Gastroesophageal sphincter (tissue), 4 donors: Measurements from ENCODE around the gene HLA-DOB. TPM values are rescaled to one million over a fixed set of nuclear protein-coding genes. Genes with fewer than 3 reads are reported as not detected.
A peak's percentile ranks its signal among the peaks of the same experiment; 100 is the strongest.

Experiments
- ATAC-seq: fragments of 150-250 bp; one replicate; pipeline ENCODE4 v1.9.1; 2016; ENCODE audit warnings: mild to moderate bottlenecking, moderate library complexity
- H3K27ac ChIP-seq, 4 donors: fragments of 200-600 bp; sonication (generic) in 3 of 4; 1 replicate in 3 of 4; 2 replicates in 1 of 4; pipeline ENCODE4 v1.5.1; 2016 to 2019
- H3K27me3 ChIP-seq: fragments of 200-600 bp; sonication (generic); one replicate; pipeline ENCODE4 v1.5.1; 2019
- H3K36me3 ChIP-seq, 2 donors: fragments of 200-600 bp; sonication (generic); one replicate each; pipeline ENCODE4 v1.5.1; 2019; ENCODE audit warnings: control low read depth in 1 of 2
- H3K4me1 ChIP-seq, 3 donors: fragments of 200-600 bp; sonication (generic); 1 replicate in 2 of 3; 2 replicates in 1 of 3; pipeline ENCODE4 v1.5.1; 2016 to 2019; ENCODE audit warnings: control low read depth in 2 of 3
- H3K4me3 ChIP-seq, 2 donors: fragments of 200-600 bp; sonication (generic); one replicate each; pipeline ENCODE4 v1.5.1; 2019; ENCODE audit warnings: mild to moderate bottlenecking in 1 of 2, moderate library complexity in 1 of 2
- H3K9me3 ChIP-seq, 3 donors: fragments of 200-600 bp; sonication (generic); one replicate each; pipeline ENCODE4 v1.5.1; 2017 to 2019; ENCODE audit warnings: control low read depth in 2 of 3
- CTCF ChIP-seq, 4 experiments: fragments of 200-600 bp in 2 of 4; fragments of 450-650 bp in 2 of 4; sonication (generic) in 1 of 4; IDR thresholded peaks; one replicate each; pipeline ENCODE4 v1.5.1; 2017 to 2019; ENCODE audit warnings: antibody characterized with exemption in 4 of 4, mild to moderate bottlenecking in 2 of 4, moderate library complexity in 2 of 4
- EP300 ChIP-seq: sonication (generic); formaldehyde crosslinking; IDR thresholded peaks from one replicate; pipeline ENCODE4 v1.6.1; 2017; ENCODE audit warnings: antibody characterized with exemption, mild to moderate bottlenecking
- POLR2A ChIP-seq, 2 donors: fragments of 450-650 bp; IDR thresholded peaks; one replicate each; pipeline ENCODE4 v1.6.1; 2017; ENCODE audit warnings: antibody characterized with exemption in 2 of 2, mild to moderate bottlenecking in 2 of 2, moderate library complexity in 1 of 2
- POLR2AphosphoS5 ChIP-seq: sonication (generic); formaldehyde crosslinking; IDR thresholded peaks from one replicate; pipeline ENCODE4 v1.6.1; 2017; ENCODE audit warnings: antibody characterized with exemption
- WGBS, 2 donors: methylation state at CpG; one replicate each; pipeline ENCODE4 v1.1.5; 2018; ENCODE audit warnings: low coverage in 1 of 2; 5-methylcytosine and 5-hydroxymethylcytosine counted together
- total RNA-seq, 4 donors: library from RNA; depleted of rRNA; stranded (reverse); fragments of >200 nt; gene quantifications; one replicate each; pipeline ENCODE4 v1.1.0, GENCODE V29; 2016

Gene HLA-DOB
- total RNA-seq, 4 donors from 2014 or later = 0.37 to 0.40 TPM; not detected in 2

GRCh38 chr6:32843331-32843978 is 26.7 kb upstream of the HLA-DOB start:
- H3K27ac ChIP-seq = peak overlapping the region; percentile 75 to 95 (median 94)
- WGBS, 2 donors = 12 to 59% methylated on average over 3 to 9 of the region's 28 CpGs
- peaks cover 0 to 60% of the 10 kb centered on the region in 2 donors for H3K36me3 ChIP-seq
- H3K4me3 ChIP-seq = peak overlapping the region; percentile 80 to 81
- ATAC-seq = no peak
- no peaks in the 10 kb centered on the region for H3K27me3 ChIP-seq
- no peak for TF ChIP-seq EP300
- TF ChIP-seq POLR2A (IDR thresholded peaks at IDR 0.05) = no peak
- TF ChIP-seq POLR2AphosphoS5 = no peak
- TF ChIP-seq CTCF (IDR thresholded peaks at IDR 0.05) = no peak
- no peaks in the 10 kb centered on the region for H3K9me3 ChIP-seq
- peaks cover 0 to 58% (median 0%) of the 10 kb centered on the region in 3 donors for H3K4me1 ChIP-seq

GRCh38 chr6:32842690-32843089 is 25.9 kb upstream of the HLA-DOB start:
- peaks cover 0 to 62% (median 3%) of the 10 kb centered on the region in 3 donors for H3K4me1 ChIP-seq
- TF ChIP-seq EP300 = no peak
- no peak for TF ChIP-seq POLR2A (IDR thresholded peaks at IDR 0.05)
- TF ChIP-seq POLR2AphosphoS5 = no peak
- no peak for TF ChIP-seq CTCF (IDR thresholded peaks at IDR 0.05)
- no peaks in the 10 kb centered on the region for H3K27me3 ChIP-seq
- peaks cover 0 to 52% of the 10 kb centered on the region in 2 donors for H3K36me3 ChIP-seq
- no peaks in the 10 kb centered on the region for H3K9me3 ChIP-seq
- WGBS, 2 donors = 90 to 100% methylated on average over 1 to 2 of the region's 8 CpGs
- no peak for ATAC-seq
- peak overlapping the region in 3 of 4 donors; percentile 93 to 95 (median 94) for H3K27ac ChIP-seq
- peak overlapping the region in 1 of 2 donors; percentile 81 for H3K4me3 ChIP-seq

- WGBS, 2 donors = 93 to 97% methylated on average over 4 to 5 of the region's 6 CpGs
- H3K4me1 ChIP-seq = peaks cover 0 to 62% (median 8%) of the 10 kb centered on the region in 3 donors
- H3K27ac ChIP-seq = peak overlapping the region in 2 of 4 donors; percentile 93 to 95
- H3K27me3 ChIP-seq = no peaks in the 10 kb centered on the region
- no peak for TF ChIP-seq POLR2A (IDR thresholded peaks at IDR 0.05)
- no peak for TF ChIP-seq POLR2AphosphoS5
- TF ChIP-seq EP300 = no peak
- no peak overlapping the region for H3K4me3 ChIP-seq
- ATAC-seq = no peak
- H3K9me3 ChIP-seq = no peaks in the 10 kb centered on the region
- peaks cover 0 to 47% of the 10 kb centered on the region in 2 donors for H3K36me3 ChIP-seq
Measured at GRCh38 chr6:32842021-32842650, 25.3 kb upstream of the HLA-DOB start.

GRCh38 chr6:32840604-32841246 is 23.9 kb upstream of the HLA-DOB start:
- WGBS, 2 donors = 75 to 82% methylated on average over 2 to 7 of the region's 9 CpGs
- H3K9me3 ChIP-seq = no peaks in the 10 kb centered on the region
- H3K27me3 ChIP-seq = no peaks in the 10 kb centered on the region
- peak overlapping the region in 1 of 4 donors; percentile 24 for H3K27ac ChIP-seq
- TF ChIP-seq POLR2AphosphoS5 (no peak), CTCF (IDR thresholded peaks at IDR 0.05) (no peak), POLR2A (IDR thresholded peaks at IDR 0.05) (no peak), EP300 (no peak)
- H3K4me3 ChIP-seq = no peak overlapping the region
- peaks cover 0 to 50% (median 8%) of the 10 kb centered on the region in 3 donors for H3K4me1 ChIP-seq
- peaks cover 0 to 37% of the 10 kb centered on the region in 2 donors for H3K36me3 ChIP-seq
- no peak for ATAC-seq

GRCh38 chr6:32839356-32839755 is 22.6 kb upstream of the HLA-DOB start:
- peaks cover 0 to 39% (median 8%) of the 10 kb centered on the region in 3 donors for H3K4me1 ChIP-seq
- no peak for TF ChIP-seq POLR2AphosphoS5
- no peak for ATAC-seq
- no peaks in the 10 kb centered on the region for H3K27me3 ChIP-seq
- no peaks in the 10 kb centered on the region for H3K9me3 ChIP-seq
- H3K4me3 ChIP-seq = no peak overlapping the region
- peak overlapping the region in 3 of 4 donors; percentile 84 to 97 (median 93) for H3K27ac ChIP-seq
- peaks cover 0 to 45% of the 10 kb centered on the region in 2 donors for H3K36me3 ChIP-seq
- WGBS, 2 donors = 86 to 94% methylated on average over 6 to 7 of the region's 15 CpGs
